HL-60 (cell line): ENCODE results near the gene PHACTR3.

Experiments
- DNase-seq, 2 experiments: peaks; one replicate each; pipeline ENCODE4 v3.0.0-alpha.2; 2010 to 2020; ENCODE audit warnings: low read depth in 1 of 2, low spot score in 1 of 2
- H3K27ac ChIP-seq: fragments of 250-450 bp; sonication (Bioruptor Pico); replicated peaks from 2 replicates; pipeline ENCODE4 v1.5.1; 2020; ENCODE audit warnings: mild to moderate bottlenecking, moderate library complexity
- H3K27me3 ChIP-seq: fragments of 250-450 bp; sonication (Bioruptor Pico); 2 replicates; pipeline ENCODE4 v1.5.1; 2021; ENCODE audit warnings: mild to moderate bottlenecking, moderate library complexity; ENCODE audit not compliant: insufficient read depth, poor library complexity, severe bottlenecking
- H3K4me3 ChIP-seq: replicated peaks from 2 replicates; pipeline ENCODE4 v1.5.1; 2011; ENCODE audit warnings: mild to moderate bottlenecking, control low read depth, low read length; ENCODE audit not compliant: insufficient read depth
- GABPA ChIP-seq: IDR thresholded peaks from 2 replicates; pipeline ENCODE4 v1.6.1; 2012; ENCODE audit warnings: low read depth
- POLR2AphosphoS5 ChIP-seq: IDR thresholded peaks from 2 replicates; pipeline ENCODE4 v1.6.1; 2012; ENCODE audit warnings: low read depth
- SPI1 ChIP-seq: IDR thresholded peaks from 2 replicates; pipeline ENCODE4 v1.6.1; 2012; ENCODE audit warnings: low read depth, mild to moderate bottlenecking, borderline replicate concordance
- TF ChIP-seq, protein P1 (sequence below): IDR thresholded peaks from 2 replicates; pipeline ENCODE4 v1.6.1; 2012; ENCODE audit warnings: low read depth; ENCODE audit not compliant: insufficient replicate concordance
- TF ChIP-seq, protein P2 (sequence below): IDR thresholded peaks from one replicate; pipeline ENCODE4 v1.5.1; 2011; ENCODE audit warnings: low read length, control low read depth, inconsistent platforms; ENCODE audit not compliant: insufficient read depth

Gene PHACTR3

DNA sequence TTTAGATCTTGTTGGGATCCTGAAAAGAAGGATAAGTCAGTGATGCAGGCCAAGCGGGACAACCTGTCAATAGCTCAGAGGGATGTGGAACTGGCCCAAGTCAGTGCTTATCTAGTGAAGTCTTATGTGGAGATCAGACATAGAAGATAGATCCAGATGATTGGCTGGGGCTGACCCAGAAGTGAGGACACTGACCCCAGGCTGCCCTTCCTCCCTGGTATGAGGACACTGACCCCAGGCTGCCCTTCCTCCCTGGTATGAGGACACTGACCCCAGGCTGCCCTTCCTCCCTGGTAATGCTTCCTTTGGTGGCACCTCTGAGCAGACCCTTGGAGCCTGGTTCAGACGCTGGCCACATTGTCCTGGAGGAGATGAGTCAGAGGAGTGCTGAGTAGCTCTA is 159.7 kb downstream of the PHACTR3 start:
- Histone ChIP-seq H3K27me3 (no peaks in the 10 kb centered on the region), H3K27ac (no peak overlapping the region), H3K4me3 (no peak overlapping the region)
- TF ChIP-seq, protein P1, sequence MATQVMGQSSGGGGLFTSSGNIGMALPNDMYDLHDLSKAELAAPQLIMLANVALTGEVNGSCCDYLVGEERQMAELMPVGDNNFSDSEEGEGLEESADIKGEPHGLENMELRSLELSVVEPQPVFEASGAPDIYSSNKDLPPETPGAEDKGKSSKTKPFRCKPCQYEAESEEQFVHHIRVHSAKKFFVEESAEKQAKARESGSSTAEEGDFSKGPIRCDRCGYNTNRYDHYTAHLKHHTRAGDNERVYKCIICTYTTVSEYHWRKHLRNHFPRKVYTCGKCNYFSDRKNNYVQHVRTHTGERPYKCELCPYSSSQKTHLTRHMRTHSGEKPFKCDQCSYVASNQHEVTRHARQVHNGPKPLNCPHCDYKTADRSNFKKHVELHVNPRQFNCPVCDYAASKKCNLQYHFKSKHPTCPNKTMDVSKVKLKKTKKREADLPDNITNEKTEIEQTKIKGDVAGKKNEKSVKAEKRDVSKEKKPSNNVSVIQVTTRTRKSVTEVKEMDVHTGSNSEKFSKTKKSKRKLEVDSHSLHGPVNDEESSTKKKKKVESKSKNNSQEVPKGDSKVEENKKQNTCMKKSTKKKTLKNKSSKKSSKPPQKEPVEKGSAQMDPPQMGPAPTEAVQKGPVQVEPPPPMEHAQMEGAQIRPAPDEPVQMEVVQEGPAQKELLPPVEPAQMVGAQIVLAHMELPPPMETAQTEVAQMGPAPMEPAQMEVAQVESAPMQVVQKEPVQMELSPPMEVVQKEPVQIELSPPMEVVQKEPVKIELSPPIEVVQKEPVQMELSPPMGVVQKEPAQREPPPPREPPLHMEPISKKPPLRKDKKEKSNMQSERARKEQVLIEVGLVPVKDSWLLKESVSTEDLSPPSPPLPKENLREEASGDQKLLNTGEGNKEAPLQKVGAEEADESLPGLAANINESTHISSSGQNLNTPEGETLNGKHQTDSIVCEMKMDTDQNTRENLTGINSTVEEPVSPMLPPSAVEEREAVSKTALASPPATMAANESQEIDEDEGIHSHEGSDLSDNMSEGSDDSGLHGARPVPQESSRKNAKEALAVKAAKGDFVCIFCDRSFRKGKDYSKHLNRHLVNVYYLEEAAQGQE, result no peak
- TF ChIP-seq SPI1, result no peak
- no peak for TF ChIP-seq POLR2AphosphoS5
- TF ChIP-seq, protein P2, sequence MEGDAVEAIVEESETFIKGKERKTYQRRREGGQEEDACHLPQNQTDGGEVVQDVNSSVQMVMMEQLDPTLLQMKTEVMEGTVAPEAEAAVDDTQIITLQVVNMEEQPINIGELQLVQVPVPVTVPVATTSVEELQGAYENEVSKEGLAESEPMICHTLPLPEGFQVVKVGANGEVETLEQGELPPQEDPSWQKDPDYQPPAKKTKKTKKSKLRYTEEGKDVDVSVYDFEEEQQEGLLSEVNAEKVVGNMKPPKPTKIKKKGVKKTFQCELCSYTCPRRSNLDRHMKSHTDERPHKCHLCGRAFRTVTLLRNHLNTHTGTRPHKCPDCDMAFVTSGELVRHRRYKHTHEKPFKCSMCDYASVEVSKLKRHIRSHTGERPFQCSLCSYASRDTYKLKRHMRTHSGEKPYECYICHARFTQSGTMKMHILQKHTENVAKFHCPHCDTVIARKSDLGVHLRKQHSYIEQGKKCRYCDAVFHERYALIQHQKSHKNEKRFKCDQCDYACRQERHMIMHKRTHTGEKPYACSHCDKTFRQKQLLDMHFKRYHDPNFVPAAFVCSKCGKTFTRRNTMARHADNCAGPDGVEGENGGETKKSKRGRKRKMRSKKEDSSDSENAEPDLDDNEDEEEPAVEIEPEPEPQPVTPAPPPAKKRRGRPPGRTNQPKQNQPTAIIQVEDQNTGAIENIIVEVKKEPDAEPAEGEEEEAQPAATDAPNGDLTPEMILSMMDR, result no peak
- no peak for TF ChIP-seq GABPA
- no peak for DNase-seq

DNA sequence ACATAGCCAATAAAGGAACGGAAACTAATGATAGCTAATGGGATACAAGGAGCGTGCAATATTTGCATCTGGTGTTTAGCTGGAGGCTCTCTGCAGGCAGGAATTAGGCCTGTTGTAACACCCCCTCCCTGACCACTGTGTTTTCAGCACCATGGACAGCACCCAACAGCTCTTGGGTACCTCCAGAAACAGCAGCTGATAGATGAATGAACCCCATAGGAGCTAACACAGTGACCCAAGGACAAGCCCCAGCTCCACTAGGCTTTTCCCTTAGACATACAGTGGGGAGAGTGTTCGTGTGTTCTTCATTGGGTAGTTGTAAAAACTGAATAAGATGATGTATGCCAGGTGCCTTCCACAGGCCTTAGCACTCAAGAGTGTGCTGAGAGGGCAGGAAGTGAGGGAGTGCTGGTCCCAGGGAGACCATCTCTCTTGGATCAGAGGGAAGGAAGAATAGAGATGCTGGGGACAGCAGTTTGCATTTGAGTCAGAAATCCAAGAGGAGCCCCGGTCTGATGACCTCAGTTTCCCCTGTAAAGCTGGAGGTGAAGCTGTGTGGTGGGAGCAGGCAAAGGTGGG is 161.3 kb downstream of the PHACTR3 start:
- DNase-seq, result no peak
- no peak for TF ChIP-seq POLR2AphosphoS5
- TF ChIP-seq, protein P2, result no peak
- TF ChIP-seq, protein P1, result peak; percentile 98
- H3K27ac ChIP-seq, result no peak overlapping the region
- H3K4me3 ChIP-seq, result no peak overlapping the region
- no peaks in the 10 kb centered on the region for H3K27me3 ChIP-seq

- Histone ChIP-seq H3K4me3 (no peak overlapping the region), H3K27me3 (no peaks in the 10 kb centered on the region), H3K27ac (no peak overlapping the region)
- DNase-seq, result no peak
- TF ChIP-seq, protein P1, result no peak
- TF ChIP-seq POLR2AphosphoS5, result no peak
- TF ChIP-seq GABPA, result no peak
- TF ChIP-seq, protein P2, result no peak
- TF ChIP-seq SPI1, result no peak
Observed at GRCh38 chr20:59767656-59768055, 163.3 kb downstream of the PHACTR3 start.
